ENCODE measurements around the gene BRI3BP.

BRI3BP gene

DNA sequence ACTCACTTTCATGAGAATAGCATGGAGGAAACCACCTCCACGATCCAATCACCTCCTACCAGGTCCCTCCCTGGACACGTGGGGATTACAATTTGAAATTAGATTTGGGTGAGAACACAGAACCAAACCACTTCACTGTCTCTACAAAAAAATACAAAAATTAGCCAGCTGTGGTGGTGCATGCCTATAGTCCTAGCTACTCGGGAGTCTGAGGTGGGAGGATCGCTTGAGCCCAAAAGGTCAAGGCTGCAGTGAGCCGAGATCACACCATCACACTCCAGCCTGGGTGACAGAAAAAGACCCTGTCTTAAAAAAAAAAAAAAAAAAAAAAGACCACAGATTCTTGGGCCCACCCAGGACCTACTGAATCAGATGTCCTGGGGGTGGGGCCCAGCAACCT, 28.3 kb downstream of the BRI3BP start:
- no peaks in the 10 kb centered on the region for H3K9me3 ChIP-seq (ENCODE audit: insufficient read depth, low read depth, low read length)
- no peak overlapping the region for H3K4me3 ChIP-seq (ENCODE audit: low read length, poor library complexity, severe bottlenecking)
- no peaks in the 10 kb centered on the region for H3K79me2 ChIP-seq (ENCODE audit: insufficient read depth, low read length)
- no peaks in the 10 kb centered on the region for H3K27me3 ChIP-seq (ENCODE audit: insufficient read depth, low read length, poor library complexity, severe bottlenecking)
- H3K36me3 ChIP-seq (ENCODE audit: insufficient read depth, low read length) = peaks cover 48% of the 10 kb centered on the region; the same call in 1 of the 2 replicates
- no peak overlapping the region for H2AFZ ChIP-seq (ENCODE audit: low read length)
- H3K9me2 ChIP-seq (replicated peaks; ENCODE audit: low read depth, low read length) = no peaks in the 10 kb centered on the region
- H3K9ac ChIP-seq (ENCODE audit: low read depth, low read length, poor library complexity, severe bottlenecking) = no peak overlapping the region
- TF ChIP-seq EZH2phosphoT487 (IDR thresholded peaks at IDR 0.05; ENCODE audit: borderline replicate concordance) = no peak
- TF ChIP-seq, protein P1, sequence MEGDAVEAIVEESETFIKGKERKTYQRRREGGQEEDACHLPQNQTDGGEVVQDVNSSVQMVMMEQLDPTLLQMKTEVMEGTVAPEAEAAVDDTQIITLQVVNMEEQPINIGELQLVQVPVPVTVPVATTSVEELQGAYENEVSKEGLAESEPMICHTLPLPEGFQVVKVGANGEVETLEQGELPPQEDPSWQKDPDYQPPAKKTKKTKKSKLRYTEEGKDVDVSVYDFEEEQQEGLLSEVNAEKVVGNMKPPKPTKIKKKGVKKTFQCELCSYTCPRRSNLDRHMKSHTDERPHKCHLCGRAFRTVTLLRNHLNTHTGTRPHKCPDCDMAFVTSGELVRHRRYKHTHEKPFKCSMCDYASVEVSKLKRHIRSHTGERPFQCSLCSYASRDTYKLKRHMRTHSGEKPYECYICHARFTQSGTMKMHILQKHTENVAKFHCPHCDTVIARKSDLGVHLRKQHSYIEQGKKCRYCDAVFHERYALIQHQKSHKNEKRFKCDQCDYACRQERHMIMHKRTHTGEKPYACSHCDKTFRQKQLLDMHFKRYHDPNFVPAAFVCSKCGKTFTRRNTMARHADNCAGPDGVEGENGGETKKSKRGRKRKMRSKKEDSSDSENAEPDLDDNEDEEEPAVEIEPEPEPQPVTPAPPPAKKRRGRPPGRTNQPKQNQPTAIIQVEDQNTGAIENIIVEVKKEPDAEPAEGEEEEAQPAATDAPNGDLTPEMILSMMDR (conservative IDR thresholded peaks at IDR 0.05; ENCODE audit: low read length) = no peak
- no peaks in the 10 kb centered on the region for H3K4me1 ChIP-seq (ENCODE audit: insufficient read depth, low read length, poor library complexity, severe bottlenecking)
- H3F3A ChIP-seq (ENCODE audit: low read depth) = no peaks in the 10 kb centered on the region
- H4K20me1 ChIP-seq (ENCODE audit: insufficient read depth, low read length, poor library complexity, severe bottlenecking) = no peaks in the 10 kb centered on the region
- H3K4me2 ChIP-seq (ENCODE audit: low read depth, low read length, poor library complexity, severe bottlenecking) = no peak overlapping the region

DNA sequence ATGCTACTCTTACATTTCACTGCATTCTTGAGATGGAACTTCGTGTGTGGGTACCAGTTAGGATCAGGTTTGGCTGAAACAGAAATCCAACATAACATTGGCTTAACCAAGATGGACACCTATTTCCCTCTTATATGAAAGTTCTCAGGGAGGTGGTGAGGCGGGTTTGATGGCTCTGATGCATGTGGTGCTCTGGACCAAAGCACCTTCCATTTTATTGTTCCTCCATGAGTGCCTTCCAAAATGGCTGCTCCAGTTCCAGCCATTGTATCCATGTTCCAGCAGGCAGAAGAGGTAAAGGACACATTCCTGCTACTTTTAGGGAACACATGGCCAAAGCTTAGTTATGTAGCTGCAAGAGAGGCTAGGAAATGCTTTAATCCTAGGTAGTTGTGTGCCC, 29.6 kb downstream of the BRI3BP start:
- Histone ChIP-seq H3K9me3 (ENCODE audit: insufficient read depth, low read depth, low read length) (no peaks in the 10 kb centered on the region), H3K4me1 (ENCODE audit: insufficient read depth, low read length, poor library complexity, severe bottlenecking) (no peaks in the 10 kb centered on the region), H2AFZ (ENCODE audit: low read length) (no peak overlapping the region), H3K9me2 (replicated peaks; ENCODE audit: low read depth, low read length) (no peaks in the 10 kb centered on the region), H3K9ac (ENCODE audit: low read depth, low read length, poor library complexity, severe bottlenecking) (no peak overlapping the region), H3K4me3 (ENCODE audit: low read length, poor library complexity, severe bottlenecking) (no peak overlapping the region), H3K36me3 (ENCODE audit: insufficient read depth, low read length) (peaks cover 42% of the 10 kb centered on the region; the same call in 1 of the 2 replicates), H3F3A (ENCODE audit: low read depth) (no peaks in the 10 kb centered on the region), H4K20me1 (ENCODE audit: insufficient read depth, low read length, poor library complexity, severe bottlenecking) (no peaks in the 10 kb centered on the region), H3K27me3 (ENCODE audit: insufficient read depth, low read length, poor library complexity, severe bottlenecking) (no peaks in the 10 kb centered on the region), H3K79me2 (ENCODE audit: insufficient read depth, low read length) (no peaks in the 10 kb centered on the region), H3K4me2 (ENCODE audit: low read depth, low read length, poor library complexity, severe bottlenecking) (no peak overlapping the region)
- no peak for TF ChIP-seq EZH2phosphoT487 (IDR thresholded peaks at IDR 0.05; ENCODE audit: borderline replicate concordance)
- TF ChIP-seq, protein P1 (conservative IDR thresholded peaks at IDR 0.05; ENCODE audit: low read length) = no peak

DNA sequence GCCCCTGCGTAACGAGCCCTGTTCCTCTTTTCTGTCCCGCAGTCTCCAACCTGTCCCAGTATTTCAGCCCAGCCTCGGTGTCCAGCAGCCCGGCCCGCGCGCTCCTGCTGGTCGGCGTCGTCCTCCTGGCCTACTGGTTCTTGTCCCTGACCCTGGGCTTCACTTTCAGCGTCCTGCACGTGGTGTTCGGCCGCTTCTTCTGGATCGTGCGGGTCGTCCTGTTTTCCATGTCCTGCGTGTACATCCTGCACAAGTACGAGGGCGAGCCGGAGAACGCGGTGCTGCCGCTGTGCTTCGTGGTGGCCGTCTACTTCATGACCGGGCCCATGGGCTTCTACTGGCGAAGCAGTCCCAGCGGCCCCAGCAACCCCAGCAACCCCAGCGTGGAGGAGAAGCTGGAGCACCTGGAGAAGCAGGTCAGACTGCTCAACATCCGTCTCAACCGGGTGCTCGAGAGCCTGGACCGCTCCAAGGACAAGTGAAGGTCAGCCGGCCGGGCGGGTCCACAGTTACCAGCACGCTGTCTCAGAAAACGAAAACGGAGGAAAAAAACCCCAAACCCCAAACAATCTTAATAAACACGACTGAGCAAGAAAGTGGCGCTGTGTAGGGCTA, 31.6 kb downstream of the BRI3BP start:
- Histone ChIP-seq H3K4me3 (ENCODE audit: low read length, poor library complexity, severe bottlenecking) (no peak overlapping the region), H2AFZ (ENCODE audit: low read length) (no peak overlapping the region), H3K27me3 (ENCODE audit: insufficient read depth, low read length, poor library complexity, severe bottlenecking) (no peaks in the 10 kb centered on the region), H3K4me1 (ENCODE audit: insufficient read depth, low read length, poor library complexity, severe bottlenecking) (no peaks in the 10 kb centered on the region), H3F3A (ENCODE audit: low read depth) (no peaks in the 10 kb centered on the region), H3K9me2 (replicated peaks; ENCODE audit: low read depth, low read length) (no peaks in the 10 kb centered on the region), H3K79me2 (ENCODE audit: insufficient read depth, low read length) (no peaks in the 10 kb centered on the region), H3K9ac (ENCODE audit: low read depth, low read length, poor library complexity, severe bottlenecking) (no peak overlapping the region), H3K36me3 (ENCODE audit: insufficient read depth, low read length) (peaks cover 37% of the 10 kb centered on the region; the same call in 1 of the 2 replicates), H4K20me1 (ENCODE audit: insufficient read depth, low read length, poor library complexity, severe bottlenecking) (no peaks in the 10 kb centered on the region), H3K9me3 (ENCODE audit: insufficient read depth, low read depth, low read length) (no peaks in the 10 kb centered on the region), H3K4me2 (ENCODE audit: low read depth, low read length, poor library complexity, severe bottlenecking) (no peak overlapping the region)
- TF ChIP-seq, protein P1 (conservative IDR thresholded peaks at IDR 0.05; ENCODE audit: low read length) = no peak
- no peak for TF ChIP-seq EZH2phosphoT487 (IDR thresholded peaks at IDR 0.05; ENCODE audit: borderline replicate concordance)

Measured in Loucy (cell line).